ENCODE results near the gene UTP25. TPM values are rescaled to one million over a fixed set of nuclear protein-coding genes. Genes with fewer than 3 reads are reported as not detected.
"Not testable (repeated sequence)": the region's sequence is repeated elsewhere in the genome, so short reads cannot be mapped to it uniquely, and the experiment has no call there.

UTP25 gene
- total and polyA plus RNA-seq, 9 donors = 4.3 to 9.9 (median 8.1) TPM

GRCh38 chr1:209895709-209896108 is 67.9 kb downstream of the UTP25 start:
- Histone ChIP-seq H3K9me3 (no peaks in the 10 kb centered on the region), H3K27ac (no peak overlapping the region), H3K4me3 (no peak overlapping the region), H3K36me3 (no peaks in the 10 kb centered on the region), H3K27me3 (no peaks in the 10 kb centered on the region), H3K4me1 (ENCODE audit: insufficient read depth) (no peaks in the 10 kb centered on the region)
- TF ChIP-seq CTCF (IDR thresholded peaks at IDR 0.05) (no peak), EP300 (IDR thresholded peaks at IDR 0.05) (no peak), POLR2A (IDR thresholded peaks at IDR 0.05) (no peak)
- intact Hi-C loops (cut with DNase I) = no loop called here
- no peak for DNase-seq
- 36 to 60% (median 51%) methylated on average over 4 of the region's 4 CpGs for WGBS, 3 donors

- Histone ChIP-seq H3K27ac (no peak overlapping the region), H3K36me3 (no peaks in the 10 kb centered on the region), H3K4me1 (ENCODE audit: insufficient read depth) (no peaks in the 10 kb centered on the region), H3K27me3 (no peaks in the 10 kb centered on the region), H3K9me3 (no peaks in the 10 kb centered on the region), H3K4me3 (no peak overlapping the region)
- intact Hi-C loops (cut with DNase I) = no loop called here
- TF ChIP-seq POLR2A (IDR thresholded peaks at IDR 0.05) (no peak), CTCF (IDR thresholded peaks at IDR 0.05) (no peak), EP300 (IDR thresholded peaks at IDR 0.05) (no peak)
- DNase-seq = no peak
- 82 to 89% (median 82%) methylated on average over 4 of the region's 4 CpGs for WGBS, 3 donors
Measured at GRCh38 chr1:209896346-209896745, 68.6 kb downstream of the UTP25 start.

- intact Hi-C loops (cut with DNase I); H3K36me3 ChIP-seq; H3K4me3 ChIP-seq; H3K9me3 ChIP-seq; H3K27ac ChIP-seq; DNase-seq; H3K4me1 ChIP-seq (ENCODE audit: insufficient read depth); H3K27me3 ChIP-seq: not testable (repeated sequence)
- 62 to 71% (median 70%) methylated on average over 6 of the region's 6 CpGs for WGBS, 3 donors
Measured at GRCh38 chr1:209898271-209898670, 70.5 kb downstream of the UTP25 start.

- WGBS, 3 donors = 93 to 94% (median 93%) methylated on average over 18 to 21 of the region's 21 CpGs
- intact Hi-C loops (cut with DNase I); H3K36me3 ChIP-seq; H3K27me3 ChIP-seq; H3K9me3 ChIP-seq; H3K4me3 ChIP-seq; H3K27ac ChIP-seq; DNase-seq; H3K4me1 ChIP-seq (ENCODE audit: insufficient read depth): not testable (repeated sequence)
Measured at GRCh38 chr1:209898851-209899250, 71.1 kb downstream of the UTP25 start.

GRCh38 chr1:209899948-209900347 is 72.2 kb downstream of the UTP25 start:
- Histone ChIP-seq H3K36me3 (no peaks in the 10 kb centered on the region), H3K4me1 (ENCODE audit: insufficient read depth) (no peaks in the 10 kb centered on the region), H3K9me3 (no peaks in the 10 kb centered on the region), H3K4me3 (no peak overlapping the region), H3K27ac (no peak overlapping the region), H3K27me3 (no peaks in the 10 kb centered on the region)
- intact Hi-C loops (cut with DNase I) = no loop called here
- 53 to 58% (median 54%) methylated on average over 3 of the region's 3 CpGs for WGBS, 3 donors
- no peak for DNase-seq
- TF ChIP-seq POLR2A (IDR thresholded peaks at IDR 0.05) = no peak
- no peak for TF ChIP-seq CTCF (IDR thresholded peaks at IDR 0.05)
- TF ChIP-seq EP300 (IDR thresholded peaks at IDR 0.05) = no peak

- 89 to 96% (median 89%) methylated on average over 1 of the region's 1 CpG for WGBS, 3 donors
- H3K4me1 ChIP-seq (ENCODE audit: insufficient read depth) = no peaks in the 10 kb centered on the region
- intact Hi-C loops (cut with DNase I) = no loop called here
- TF ChIP-seq CTCF (IDR thresholded peaks at IDR 0.05) (no peak), POLR2A (IDR thresholded peaks at IDR 0.05) (no peak), EP300 (IDR thresholded peaks at IDR 0.05) (no peak)
- H3K4me3 ChIP-seq = no peak overlapping the region
- no peaks in the 10 kb centered on the region for H3K36me3 ChIP-seq
- no peak for DNase-seq
- H3K9me3 ChIP-seq = no peaks in the 10 kb centered on the region
- no peaks in the 10 kb centered on the region for H3K27me3 ChIP-seq
- no peak overlapping the region for H3K27ac ChIP-seq
Measured at GRCh38 chr1:209900734-209901133, 73.0 kb downstream of the UTP25 start.

Data from ovary (tissue), 9 donors.